CD4-positive, alpha-beta T cell treated with Interleukin-17A for 1 hour (primary cell): Measurements from ENCODE around the gene FBXO2.
"Not testable (repeated sequence)": the region's sequence is repeated elsewhere in the genome, so short reads cannot be mapped to it uniquely, and the experiment has no call there.

ENCODE experiments used
- DNase-seq: peaks from one replicate; pipeline ENCODE4 v3.0.0-alpha.2; 2020

FBXO2 gene

GRCh38 chr1:11623702-11624101, 30.5 kb downstream of the FBXO2 start:
- DNase-seq: no peak

- no peak for DNase-seq
Observed at GRCh38 chr1:11622398-11622797, 31.8 kb downstream of the FBXO2 start.

GRCh38 chr1:11620924-11621323, 33.3 kb downstream of the FBXO2 start:
- DNase-seq: no peak

GRCh38 chr1:11620405-11620804, 33.8 kb downstream of the FBXO2 start:
- no peak for DNase-seq

GRCh38 chr1:11617741-11618140, 36.5 kb downstream of the FBXO2 start:
- no peak for DNase-seq

GRCh38 chr1:11617314-11617713, 36.9 kb downstream of the FBXO2 start:
- no peak for DNase-seq

GRCh38 chr1:11616766-11617165, 37.5 kb downstream of the FBXO2 start:
- no peak for DNase-seq

GRCh38 chr1:11615090-11615489, 39.1 kb downstream of the FBXO2 start:
- no peak for DNase-seq

GRCh38 chr1:11613347-11613746, 40.9 kb downstream of the FBXO2 start:
- DNase-seq: no peak

GRCh38 chr1:11611638-11612327, 42.4 kb downstream of the FBXO2 start:
- no peak for DNase-seq

GRCh38 chr1:11610629-11611180, 43.5 kb downstream of the FBXO2 start:
- no peak for DNase-seq

GRCh38 chr1:11609378-11609777, 44.9 kb downstream of the FBXO2 start:
- not testable (repeated sequence) for DNase-seq

- DNase-seq: not testable (repeated sequence)
Observed at GRCh38 chr1:11608596-11609130, 45.6 kb downstream of the FBXO2 start.

- no peak for DNase-seq
Observed at GRCh38 chr1:11606775-11607174, 47.5 kb downstream of the FBXO2 start.

- DNase-seq: no peak
Observed at GRCh38 chr1:11602981-11603380, 51.2 kb downstream of the FBXO2 start.

- no peak for DNase-seq
Observed at GRCh38 chr1:11602424-11602823, 51.8 kb downstream of the FBXO2 start.

GRCh38 chr1:11600836-11601235, 53.4 kb downstream of the FBXO2 start:
- no peak for DNase-seq

- DNase-seq: no peak
Observed at GRCh38 chr1:11599891-11600576, 54.2 kb downstream of the FBXO2 start.

GRCh38 chr1:11598461-11598860, 55.8 kb downstream of the FBXO2 start:
- DNase-seq: no peak
